PC-3 (cell line): ENCODE results near the gene IFNA8. TPM values are rescaled to one million over a fixed set of nuclear protein-coding genes. Genes with fewer than 3 reads are reported as not detected.

Experiments
- ATAC-seq: fragments of 200-7000 bp; cut with Tn5 transposase; 2 replicates; pipeline ENCODE4 v1.9.1; 2020; ENCODE audit warnings: mild to moderate bottlenecking, moderate library complexity
- BruUV-seq: library from RNA; stranded (reverse); fragments of 400-500 nt; replicated peaks from 2 replicates; lab custom pipeline; 2021; lab: Mats Ljungman, UMichigan
- CTCF ChIA-PET: fragments of 300-600 bp; sonication (Branson Sonifier 250); formaldehyde crosslinking; loops from one replicate; lab custom pipeline; 2022; ENCODE audit warnings: antibody characterized with exemption; lab: Charles Lee
- POLR2A ChIA-PET: fragments of 300-600 bp; sonication (Branson Sonifier 250); formaldehyde crosslinking; loops from one replicate; lab custom pipeline; 2022; ENCODE audit warnings: antibody characterized with exemption; ENCODE audit not compliant: unreplicated experiment; lab: Charles Lee
- DNase-seq: peaks from one replicate; pipeline ENCODE4 v3.0.0-alpha.2; 2015
- H2AFZ ChIP-seq: fragments of 300-600 bp; sonication (generic); 2 replicates; pipeline ENCODE4 v1.6.0; 2016; ENCODE audit warnings: antibody characterized with exemption, low read length
- H3F3A ChIP-seq: fragments of 300-600 bp; sonication (generic); one replicate; pipeline ENCODE4 v1.6.0; 2017; ENCODE audit warnings: antibody characterized with exemption, low read length, control low read depth, mild to moderate bottlenecking; ENCODE audit not compliant: unreplicated experiment
- H3K27ac ChIP-seq: fragments of 300-600 bp; sonication (generic); 2 replicates; pipeline ENCODE4 v1.5.1; 2016; ENCODE audit warnings: mild to moderate bottlenecking, low read length
- H3K27me3 ChIP-seq: fragments of 300-600 bp; sonication (generic); 2 replicates; pipeline ENCODE4 v1.6.1; 2016; ENCODE audit warnings: low read length, mixed read lengths
- H3K36me3 ChIP-seq: fragments of 300-600 bp; sonication (generic); 2 replicates; pipeline ENCODE4 v1.6.1; 2016; ENCODE audit warnings: low read depth, mixed run types, low read length, mixed read lengths
- H3K4me1 ChIP-seq: fragments of 300-600 bp; sonication (generic); 2 replicates; pipeline ENCODE4 v1.5.1; 2016; ENCODE audit warnings: low read length; ENCODE audit not compliant: insufficient read depth
- H3K4me2 ChIP-seq: fragments of 300-600 bp; sonication (generic); 2 replicates; pipeline ENCODE4 v1.6.0; 2016; ENCODE audit warnings: low read length
- H3K4me3 ChIP-seq: fragments of 300-600 bp; sonication (generic); 2 replicates; pipeline ENCODE4 v1.5.1; 2016; ENCODE audit warnings: mild to moderate bottlenecking, low read length, mixed read lengths
- H3K79me2 ChIP-seq: fragments of 300-600 bp; sonication (generic); 2 replicates; pipeline ENCODE4 v1.6.1; 2017; ENCODE audit warnings: low read length, mixed read lengths
- H3K9ac ChIP-seq: fragments of 300-600 bp; sonication (generic); 2 replicates; pipeline ENCODE4 v1.6.0; 2016; ENCODE audit warnings: mild to moderate bottlenecking, low read length
- H3K9me2 ChIP-seq: fragments of 300-600 bp; sonication (generic); replicated peaks from 2 replicates; pipeline ENCODE4 v1.6.1; 2016; ENCODE audit warnings: mixed run types, low read length, mixed read lengths
- H3K9me3 ChIP-seq: fragments of 300-600 bp; sonication (generic); 2 replicates; pipeline ENCODE4 v1.6.1; 2016; ENCODE audit warnings: low read length, mixed read lengths
- H4K20me1 ChIP-seq: fragments of 300-600 bp; sonication (generic); 2 replicates; pipeline ENCODE4 v1.6.1; 2016; ENCODE audit warnings: low read length, mixed read lengths
- CTCF ChIP-seq: fragments of 300-600 bp; sonication (generic); conservative IDR thresholded peaks from 2 replicates; pipeline ENCODE4 v1.5.1; 2017; ENCODE audit warnings: antibody characterized with exemption, low read depth, mild to moderate bottlenecking, low read length
- EZH2 ChIP-seq: fragments of 300-600 bp; sonication (generic); IDR thresholded peaks from one replicate; pipeline ENCODE4 v1.6.1; 2017; ENCODE audit warnings: antibody characterized with exemption, mild to moderate bottlenecking, low read length; ENCODE audit not compliant: unreplicated experiment
- EZH2phosphoT487 ChIP-seq: fragments of 300-600 bp; sonication (generic); IDR thresholded peaks from 2 replicates; pipeline ENCODE4 v1.6.1; 2018; ENCODE audit warnings: mild to moderate bottlenecking, antibody characterized with exemption, low read length, borderline replicate concordance
- intact Hi-C: fragments of 100-400 bp; cut with micrococcal nuclease; formaldehyde crosslinking; loops from 2 replicates; pipeline ENCODE4 v1.9.0; 2023
- total RNA-seq: library from RNA; depleted of rRNA; stranded (reverse); fragments of >200 nt; gene quantifications from 2 replicates; pipeline ENCODE4 v1.2.3, GENCODE V29; 2014

Gene IFNA8
- total RNA-seq, 1 experiment from 2014 or later = not detected

GRCh38 chr9:21383627-21384026 is 25.3 kb upstream of the IFNA8 start:
- Histone ChIP-seq H3K4me1 (peaks cover 17% of the 10 kb centered on the region), H3K4me2 (no peak overlapping the region), H3K9me2 (no peaks in the 10 kb centered on the region), H3K9me3 (no peaks in the 10 kb centered on the region), H3F3A (no peaks in the 10 kb centered on the region), H3K36me3 (no peaks in the 10 kb centered on the region), H3K79me2 (no peaks in the 10 kb centered on the region), H2AFZ (no peak overlapping the region), H4K20me1 (no peaks in the 10 kb centered on the region), H3K27me3 (no peaks in the 10 kb centered on the region), H3K27ac (no peak overlapping the region), H3K4me3 (no peak overlapping the region), H3K9ac (no peak overlapping the region)
- ChIA-PET CTCF (no interaction called here), POLR2A (no interaction called here)
- BruUV-seq = no TSS peak
- ATAC-seq (no peak), DNase-seq (no peak)
- intact Hi-C loops = no loop called here
- no peak for TF ChIP-seq CTCF
- no peak for TF ChIP-seq EZH2phosphoT487
- no peak for TF ChIP-seq EZH2

GRCh38 chr9:21385131-21385670 is 23.7 kb upstream of the IFNA8 start, which contains the start of gene IFNA2:
Gene IFNA2, minus strand, starts transcription at chr9:21385398. Its CDS starts 69 bp downstream, at chr9:21385329.
- ChIA-PET POLR2A (no interaction called here), CTCF (no interaction called here)
- Histone ChIP-seq H3K36me3 (no peaks in the 10 kb centered on the region), H3K9me2 (no peaks in the 10 kb centered on the region), H3F3A (no peaks in the 10 kb centered on the region), H3K4me2 (no peak within 1 kb of the TSS), H3K79me2 (no peaks in the 10 kb centered on the region), H2AFZ (no peak within 1 kb of the TSS), H3K9me3 (no peaks in the 10 kb centered on the region), H3K27me3 (no peaks in the 10 kb centered on the region), H3K27ac (peak within 1 kb of the TSS; percentile 25), H3K4me3 (no peak within 1 kb of the TSS), H3K9ac (no peak within 1 kb of the TSS), H4K20me1 (no peaks in the 10 kb centered on the region), H3K4me1 (peaks cover 17% of the 10 kb centered on the region)
- no peak for TF ChIP-seq CTCF
- TF ChIP-seq EZH2 = no peak
- TF ChIP-seq EZH2phosphoT487 = no peak
- intact Hi-C loops = no loop called here
- DNase-seq = no peak
- ATAC-seq = no peak
- BruUV-seq = no TSS peak

GRCh38 chr9:21392270-21392669 is 16.6 kb upstream of the IFNA8 start:
- Histone ChIP-seq H4K20me1 (no peaks in the 10 kb centered on the region), H3K79me2 (no peaks in the 10 kb centered on the region), H3K9me2 (no peaks in the 10 kb centered on the region), H3K4me1 (0 out of 2 replicates have a peak, but pooled peaks cover 5% of the 10 kb centered on the region), H2AFZ (no peak overlapping the region), H3K27ac (no peak overlapping the region), H3K27me3 (peaks cover 3% of the 10 kb centered on the region; the same call in 1 of the 2 replicates), H3K9ac (no peak overlapping the region), H3F3A (no peaks in the 10 kb centered on the region), H3K36me3 (no peaks in the 10 kb centered on the region), H3K4me2 (no peak overlapping the region), H3K4me3 (no peak overlapping the region), H3K9me3 (no peaks in the 10 kb centered on the region)
- TF ChIP-seq EZH2 = no peak
- TF ChIP-seq CTCF = peak; percentile 53
- no peak for TF ChIP-seq EZH2phosphoT487
- CTCF ChIA-PET = interaction anchor here (0.5 to 1.0 kb wide), 5 partner anchors 64 to 420 kb away, joined by 3 to 5 read pairs (median 4); no protein-coding TSS in a partner anchor
- POLR2A ChIA-PET = no interaction called here
- BruUV-seq = no TSS peak
- intact Hi-C loops = loop anchor here (1.0 kb wide), 1 partner anchor 10 kb away; no protein-coding TSS in a partner anchor
- peak; percentile 76 for ATAC-seq
- DNase-seq = peak; percentile 59
